Esophagus squamous epithelium (tissue), 5 donors: ENCODE measurements around the gene CST9. TPM values are rescaled to one million over a fixed set of nuclear protein-coding genes. Genes with fewer than 3 reads are reported as not detected.
A peak's percentile ranks its signal among the peaks of the same experiment; 100 is the strongest.
"Not testable (repeated sequence)": the region's sequence is repeated elsewhere in the genome, so short reads cannot be mapped to it uniquely, and the experiment has no call there.

Experiments
- DNase-seq: peaks from one replicate; lab custom pipeline; 2025; lab: John Stamatoyannopoulos, UW
- H3K27ac ChIP-seq, 4 donors: fragments of 200-600 bp; sonication (generic); one replicate each; pipeline ENCODE4 v1.5.1; 2016 to 2019; ENCODE audit warnings: mild to moderate bottlenecking in 1 of 4
- H3K27me3 ChIP-seq, 4 donors: fragments of 200-600 bp; sonication (generic); 1 replicate in 3 of 4; 2 replicates in 1 of 4; pipeline versions ENCODE4 v1.5.1 to v1.6.0; 2017 to 2021; ENCODE audit warnings: antibody characterized with exemption in 1 of 4
- H3K36me3 ChIP-seq, 3 donors: fragments of 200-600 bp; sonication (generic); one replicate each; pipeline ENCODE4 v1.5.1; 2016 to 2019
- H3K4me1 ChIP-seq, 3 donors: fragments of 200-600 bp; sonication (generic); one replicate each; pipeline ENCODE4 v1.5.1; 2017 to 2019
- H3K4me3 ChIP-seq, 4 donors: fragments of 200-600 bp; sonication (generic); 1 replicate in 3 of 4; 2 replicates in 1 of 4; pipeline ENCODE4 v1.5.1; 2016 to 2019; ENCODE audit warnings: mild to moderate bottlenecking in 2 of 4, moderate library complexity in 1 of 4
- H3K9me3 ChIP-seq, 3 donors: fragments of 200-600 bp; sonication (generic); one replicate each; pipeline ENCODE4 v1.5.1; 2016 to 2019
- POLR2A ChIP-seq, 4 donors: fragments of 450-650 bp; IDR thresholded peaks; one replicate each; pipeline ENCODE4 v1.6.1; 2017; ENCODE audit warnings: antibody characterized with exemption in 4 of 4, mild to moderate bottlenecking in 4 of 4, moderate library complexity in 3 of 4
- WGBS, 2 donors: methylation state at CpG; one replicate each; pipeline ENCODE4 v1.1.5; 2018; 5-methylcytosine and 5-hydroxymethylcytosine counted together
- intact Hi-C: fragments of 100-400 bp; cut with DNase I; formaldehyde crosslinking; loops from one replicate; pipeline ENCODE4 v1.15.0; 2022
- total RNA-seq, 4 donors: library from RNA; depleted of rRNA; stranded (reverse); fragments of >200 nt; gene quantifications; one replicate each; pipeline ENCODE4 v1.1.0, GENCODE V29; 2016
- TF ChIP-seq, protein P1 (sequence below), 6 experiments: fragments of 450-650 bp in 4 of 6; fragments of 200-600 bp in 2 of 6; sonication (generic) in 2 of 6; IDR thresholded peaks; one replicate each; pipeline ENCODE4 v1.5.1; 2016 to 2019; ENCODE audit warnings: antibody characterized with exemption in 6 of 6, mild to moderate bottlenecking in 4 of 6, moderate library complexity in 4 of 6
- donor health status: DM: yes; HTN: yes; CAD: no.

The CST9 gene
- total RNA-seq, 4 donors from 2014 or later = not detected

DNA sequence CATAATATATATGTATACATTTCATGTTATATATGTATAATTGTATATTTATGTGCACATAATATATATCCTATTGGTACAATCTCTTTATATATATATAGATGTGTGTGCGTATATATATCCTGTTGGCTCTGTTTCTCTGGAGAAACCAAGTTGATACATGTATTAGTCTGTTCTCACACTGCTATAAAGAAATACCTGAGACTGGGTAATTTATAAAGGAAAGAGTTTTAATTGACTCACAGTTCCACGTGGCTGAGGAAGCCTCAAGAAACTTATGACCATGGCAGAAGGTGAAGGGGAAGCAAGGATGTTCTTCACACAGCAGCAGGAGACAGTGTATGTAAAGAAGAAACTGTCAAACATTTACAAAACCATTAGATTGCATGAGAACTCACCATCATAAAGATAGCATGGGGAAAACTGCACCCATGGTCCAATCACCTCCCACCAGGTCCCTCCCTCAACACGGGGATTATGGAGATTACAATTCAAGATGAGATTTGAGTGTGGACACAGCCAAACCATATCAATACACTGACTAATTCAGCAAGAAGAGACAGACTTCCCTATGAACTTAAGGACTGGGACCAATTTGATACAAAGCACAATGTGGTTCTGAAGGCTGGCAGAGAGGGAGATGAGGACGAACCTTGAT lies 18.1 kb upstream of the CST9 start:
- intact Hi-C loops = no loop called here
- Histone ChIP-seq H3K36me3 (no peaks in the 10 kb centered on the region), H3K27me3 (no peaks in the 10 kb centered on the region), H3K9me3 (no peaks in the 10 kb centered on the region), H3K4me3 (no peak overlapping the region), H3K4me1 (peaks cover 0 to 43% (median 29%) of the 10 kb centered on the region in 3 donors), H3K27ac (peak overlapping the region; percentile 74 to 93 (median 90))
- 36 to 53% methylated on average over 4 of the region's 4 CpGs for WGBS, 2 donors
- no peak for DNase-seq
- no peak for TF ChIP-seq POLR2A (IDR thresholded peaks at IDR 0.05)
- TF ChIP-seq, protein P1, sequence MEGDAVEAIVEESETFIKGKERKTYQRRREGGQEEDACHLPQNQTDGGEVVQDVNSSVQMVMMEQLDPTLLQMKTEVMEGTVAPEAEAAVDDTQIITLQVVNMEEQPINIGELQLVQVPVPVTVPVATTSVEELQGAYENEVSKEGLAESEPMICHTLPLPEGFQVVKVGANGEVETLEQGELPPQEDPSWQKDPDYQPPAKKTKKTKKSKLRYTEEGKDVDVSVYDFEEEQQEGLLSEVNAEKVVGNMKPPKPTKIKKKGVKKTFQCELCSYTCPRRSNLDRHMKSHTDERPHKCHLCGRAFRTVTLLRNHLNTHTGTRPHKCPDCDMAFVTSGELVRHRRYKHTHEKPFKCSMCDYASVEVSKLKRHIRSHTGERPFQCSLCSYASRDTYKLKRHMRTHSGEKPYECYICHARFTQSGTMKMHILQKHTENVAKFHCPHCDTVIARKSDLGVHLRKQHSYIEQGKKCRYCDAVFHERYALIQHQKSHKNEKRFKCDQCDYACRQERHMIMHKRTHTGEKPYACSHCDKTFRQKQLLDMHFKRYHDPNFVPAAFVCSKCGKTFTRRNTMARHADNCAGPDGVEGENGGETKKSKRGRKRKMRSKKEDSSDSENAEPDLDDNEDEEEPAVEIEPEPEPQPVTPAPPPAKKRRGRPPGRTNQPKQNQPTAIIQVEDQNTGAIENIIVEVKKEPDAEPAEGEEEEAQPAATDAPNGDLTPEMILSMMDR (IDR thresholded peaks at IDR 0.05) = no peak

DNA sequence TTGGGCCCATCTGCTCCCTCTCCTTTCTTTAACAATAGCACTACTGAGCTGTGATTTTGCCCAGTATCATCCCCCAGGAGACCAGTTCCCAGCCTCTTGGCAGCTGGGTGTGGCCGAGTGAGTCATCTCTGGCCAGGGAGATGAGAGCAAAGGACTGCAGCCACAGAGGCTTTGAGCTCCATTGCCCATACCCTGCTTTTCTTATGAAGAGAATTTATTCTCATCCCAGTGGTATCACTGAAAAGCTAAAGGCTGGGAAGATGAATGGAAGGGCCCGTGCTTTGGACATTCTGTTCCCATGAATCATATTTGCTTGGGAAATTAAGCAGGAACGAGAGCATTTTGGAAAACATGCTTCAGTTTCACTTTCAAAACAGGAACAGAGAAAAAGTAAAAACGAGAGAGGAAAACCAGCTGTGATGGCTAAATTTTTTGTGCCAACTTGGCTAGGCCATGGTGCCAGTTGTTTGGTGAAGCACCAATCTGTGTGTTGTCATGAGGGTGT lies 17.2 kb upstream of the CST9 start:
- Histone ChIP-seq H3K4me3 (peak overlapping the region; percentile 2 to 52 (median 29)), H3K27ac (peak overlapping the region; percentile 74 to 93 (median 90)), H3K4me1 (peaks cover 0 to 36% (median 28%) of the 10 kb centered on the region in 3 donors), H3K36me3 (no peaks in the 10 kb centered on the region), H3K9me3 (no peaks in the 10 kb centered on the region), H3K27me3 (no peaks in the 10 kb centered on the region)
- intact Hi-C loops = no loop called here
- 6 to 9% methylated on average over 4 of the region's 4 CpGs for WGBS, 2 donors
- TF ChIP-seq, protein P1 (IDR thresholded peaks at IDR 0.05) = no peak
- peak in 2 of 4 donors; percentile 17 to 29 for TF ChIP-seq POLR2A (IDR thresholded peaks at IDR 0.05)
- no peak for DNase-seq

DNA sequence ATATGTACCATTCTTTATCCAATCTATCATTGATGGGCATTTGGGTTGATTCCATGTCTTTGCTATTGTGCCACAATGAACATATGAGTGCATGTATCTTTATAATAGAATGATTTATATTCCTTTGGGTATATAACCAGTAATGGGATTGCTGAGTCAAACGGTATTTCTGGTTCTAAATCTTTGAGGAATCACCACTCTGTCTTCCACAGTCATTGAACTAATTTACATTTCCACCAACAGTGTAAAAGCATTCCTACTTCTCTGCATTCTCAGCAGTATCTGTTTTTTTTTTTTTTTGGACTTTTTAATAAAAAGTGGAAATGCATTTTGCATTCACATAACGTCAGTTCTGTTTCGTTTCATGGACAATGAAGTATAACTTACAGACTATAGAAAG lies 16.7 kb upstream of the CST9 start:
- 23 to 32% methylated on average over 3 of the region's 3 CpGs for WGBS, 2 donors
- H3K9me3 ChIP-seq, DNase-seq, H3K36me3 ChIP-seq, H3K27me3 ChIP-seq, intact Hi-C loops: not testable (repeated sequence)
- H3K4me3 ChIP-seq = peak overlapping the region in 3 of 4 donors; percentile 29 to 52 (median 29)
- H3K4me1 ChIP-seq = peaks cover 0 to 36% (median 28%) of the 10 kb centered on the region in 3 donors
- peak overlapping the region; percentile 74 to 93 (median 90) for H3K27ac ChIP-seq

DNA sequence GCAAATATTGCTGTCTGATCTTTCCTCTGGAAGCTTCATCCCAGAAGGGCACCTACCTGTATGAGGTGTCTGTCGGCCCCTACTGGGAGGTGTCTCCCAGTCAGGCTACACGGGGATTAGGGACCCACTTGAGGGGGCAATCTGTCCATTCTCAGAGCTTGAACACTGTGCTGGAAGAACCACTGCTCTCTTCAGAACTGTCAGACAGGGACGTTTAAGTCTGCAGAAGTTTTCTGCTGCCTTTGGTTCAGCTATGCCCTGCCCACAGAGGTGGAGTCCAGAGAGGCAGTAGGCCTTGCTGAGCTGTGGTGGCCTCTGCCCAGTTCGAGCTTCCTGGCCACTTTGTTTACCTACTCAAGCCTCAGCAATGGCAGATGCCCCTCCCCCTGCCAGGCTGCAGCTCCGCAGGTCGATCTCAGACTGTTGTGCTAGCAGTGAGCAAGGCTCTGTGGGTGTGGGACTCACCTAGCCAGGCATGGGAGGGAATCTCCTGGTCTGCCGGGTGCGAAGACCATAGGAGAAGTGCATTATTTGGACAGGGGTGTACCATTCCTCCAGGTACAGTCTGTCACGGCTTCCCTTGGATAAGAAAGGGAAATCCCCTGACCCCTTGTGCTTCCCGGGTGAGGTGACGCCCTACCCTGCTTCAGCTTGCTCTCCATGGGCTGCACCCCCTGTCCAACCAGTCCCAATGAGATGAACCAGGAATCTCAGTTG lies 15.1 kb upstream of the CST9 start:
- DNase-seq, H3K27ac ChIP-seq, H3K36me3 ChIP-seq, H3K9me3 ChIP-seq, intact Hi-C loops, H3K27me3 ChIP-seq, H3K4me3 ChIP-seq: not testable (repeated sequence)
- peaks cover 0 to 28% (median 19%) of the 10 kb centered on the region in 3 donors for H3K4me1 ChIP-seq
- whole genome bisulfite sequencing, 2 donors = 72 to 100% methylated on average over 2 to 5 of the region's 11 CpGs

DNA sequence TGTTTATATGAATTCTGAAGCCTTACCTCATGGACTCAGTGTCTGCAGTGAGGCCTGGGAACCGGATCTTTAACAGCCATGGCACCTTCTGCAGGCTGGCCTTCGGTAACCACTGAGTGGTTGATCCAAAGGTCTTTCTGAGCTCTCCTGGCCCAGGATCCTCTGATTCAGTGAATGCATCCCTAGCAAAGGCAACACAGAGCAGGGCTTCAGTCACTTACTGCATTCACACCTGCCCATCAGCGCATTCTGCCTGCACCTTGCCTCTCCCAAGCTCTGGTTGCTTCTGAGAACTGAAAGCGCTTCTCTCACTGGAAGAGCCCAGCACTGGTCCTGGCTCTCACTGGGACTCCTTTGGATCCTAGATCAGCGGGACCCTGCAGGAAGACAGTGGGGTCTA lies 8.4 kb upstream of the CST9 start:
- no peaks in the 10 kb centered on the region for H3K9me3 ChIP-seq
- peak overlapping the region in 3 of 4 donors; percentile 62 to 79 (median 71) for H3K27ac ChIP-seq
- intact Hi-C loops = no loop called here
- 82 to 90% methylated on average over 3 to 4 of the region's 5 CpGs for WGBS, 2 donors
- TF ChIP-seq, protein P1 (IDR thresholded peaks at IDR 0.05) = no peak
- no peak for TF ChIP-seq POLR2A (IDR thresholded peaks at IDR 0.05)
- H3K36me3 ChIP-seq = no peaks in the 10 kb centered on the region
- no peaks in the 10 kb centered on the region for H3K27me3 ChIP-seq
- no peak for DNase-seq
- peaks cover 0 to 27% (median 11%) of the 10 kb centered on the region in 3 donors for H3K4me1 ChIP-seq
- H3K4me3 ChIP-seq = no peak overlapping the region

DNA sequence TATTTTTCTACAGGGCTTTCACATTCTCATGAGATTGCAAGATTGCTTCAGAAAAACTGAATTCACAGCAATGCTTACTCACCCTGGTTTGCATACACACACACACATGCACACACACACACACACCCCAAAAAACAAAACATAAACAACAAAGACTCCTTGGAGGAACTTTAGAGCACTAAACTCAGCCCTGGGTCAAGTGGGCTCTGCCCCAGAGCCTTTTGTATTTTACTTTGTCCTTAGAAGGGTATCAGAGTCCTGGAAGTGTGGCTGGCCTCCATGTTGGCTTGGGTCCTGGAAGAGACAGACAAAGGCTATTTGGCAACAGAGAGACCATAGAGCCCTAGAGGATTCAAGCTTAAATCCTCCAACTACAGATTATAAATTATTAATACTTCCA lies 8.0 kb upstream of the CST9 start:
- peaks cover 0 to 27% (median 11%) of the 10 kb centered on the region in 3 donors for H3K4me1 ChIP-seq
- DNase-seq = no peak
- no peaks in the 10 kb centered on the region for H3K36me3 ChIP-seq
- peak overlapping the region in 3 of 4 donors; percentile 62 to 79 (median 71) for H3K27ac ChIP-seq
- no peak overlapping the region for H3K4me3 ChIP-seq
- TF ChIP-seq, protein P1 (IDR thresholded peaks at IDR 0.05) = no peak
- no peak for TF ChIP-seq POLR2A (IDR thresholded peaks at IDR 0.05)
- no peaks in the 10 kb centered on the region for H3K27me3 ChIP-seq
- no peaks in the 10 kb centered on the region for H3K9me3 ChIP-seq
- intact Hi-C loops = no loop called here
